ENCODE data around the gene MEOX1. TPM values are rescaled to one million over a fixed set of nuclear protein-coding genes. Genes with fewer than 3 reads are reported as not detected.

MEOX1 gene
- total and polyA plus RNA-seq, 2 of the 13 experiments (the other 11 are each of a cell fraction or from before 2014, with no cell fraction given), result not detected

DNA sequence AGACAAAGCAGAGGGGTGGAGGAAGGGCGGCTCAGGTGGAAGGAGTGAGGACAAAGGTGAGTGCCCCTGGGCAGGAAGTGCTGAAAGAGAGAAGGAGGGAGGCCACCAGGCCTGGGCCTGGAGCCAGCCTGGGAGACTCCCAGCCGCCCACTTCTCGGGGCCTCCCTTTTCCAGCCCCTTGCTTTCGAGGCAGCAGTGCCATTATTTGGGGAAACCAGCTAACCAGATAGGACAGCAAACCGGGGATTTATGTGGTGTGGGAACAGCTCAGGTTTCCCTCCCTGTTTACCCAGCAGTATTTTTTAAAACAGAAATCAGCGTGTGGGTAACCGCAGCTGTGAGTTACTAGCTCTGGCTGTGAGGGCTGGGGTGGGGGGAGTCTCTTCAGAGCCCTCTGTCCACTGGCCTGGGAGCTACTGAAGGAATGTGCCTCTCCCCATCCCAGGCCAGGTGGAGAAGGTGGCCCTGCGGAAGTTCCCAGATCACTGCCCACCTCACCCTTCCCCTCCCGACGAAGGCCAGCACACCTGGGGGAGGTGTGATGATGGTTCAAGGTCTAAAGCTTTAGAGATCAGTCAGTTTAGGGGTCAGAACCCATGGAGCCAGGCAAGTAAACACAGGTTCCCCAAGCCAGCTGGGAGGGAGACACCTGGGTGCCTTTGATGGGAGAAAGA lies 8.4 kb upstream of the MEOX1 start (continued):
- TF ChIP-seq, protein P1, sequence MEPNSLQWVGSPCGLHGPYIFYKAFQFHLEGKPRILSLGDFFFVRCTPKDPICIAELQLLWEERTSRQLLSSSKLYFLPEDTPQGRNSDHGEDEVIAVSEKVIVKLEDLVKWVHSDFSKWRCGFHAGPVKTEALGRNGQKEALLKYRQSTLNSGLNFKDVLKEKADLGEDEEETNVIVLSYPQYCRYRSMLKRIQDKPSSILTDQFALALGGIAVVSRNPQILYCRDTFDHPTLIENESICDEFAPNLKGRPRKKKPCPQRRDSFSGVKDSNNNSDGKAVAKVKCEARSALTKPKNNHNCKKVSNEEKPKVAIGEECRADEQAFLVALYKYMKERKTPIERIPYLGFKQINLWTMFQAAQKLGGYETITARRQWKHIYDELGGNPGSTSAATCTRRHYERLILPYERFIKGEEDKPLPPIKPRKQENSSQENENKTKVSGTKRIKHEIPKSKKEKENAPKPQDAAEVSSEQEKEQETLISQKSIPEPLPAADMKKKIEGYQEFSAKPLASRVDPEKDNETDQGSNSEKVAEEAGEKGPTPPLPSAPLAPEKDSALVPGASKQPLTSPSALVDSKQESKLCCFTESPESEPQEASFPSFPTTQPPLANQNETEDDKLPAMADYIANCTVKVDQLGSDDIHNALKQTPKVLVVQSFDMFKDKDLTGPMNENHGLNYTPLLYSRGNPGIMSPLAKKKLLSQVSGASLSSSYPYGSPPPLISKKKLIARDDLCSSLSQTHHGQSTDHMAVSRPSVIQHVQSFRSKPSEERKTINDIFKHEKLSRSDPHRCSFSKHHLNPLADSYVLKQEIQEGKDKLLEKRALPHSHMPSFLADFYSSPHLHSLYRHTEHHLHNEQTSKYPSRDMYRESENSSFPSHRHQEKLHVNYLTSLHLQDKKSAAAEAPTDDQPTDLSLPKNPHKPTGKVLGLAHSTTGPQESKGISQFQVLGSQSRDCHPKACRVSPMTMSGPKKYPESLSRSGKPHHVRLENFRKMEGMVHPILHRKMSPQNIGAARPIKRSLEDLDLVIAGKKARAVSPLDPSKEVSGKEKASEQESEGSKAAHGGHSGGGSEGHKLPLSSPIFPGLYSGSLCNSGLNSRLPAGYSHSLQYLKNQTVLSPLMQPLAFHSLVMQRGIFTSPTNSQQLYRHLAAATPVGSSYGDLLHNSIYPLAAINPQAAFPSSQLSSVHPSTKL (CRISPR knock-in tag; IDR thresholded peaks at IDR 0.05), result peak; percentile 9; the same call in 1 of the 2 replicates
- TF ChIP-seq ZFX (CRISPR knock-in tag; IDR thresholded peaks at IDR 0.05; ENCODE audit: low read depth) (peak; percentile 76), PRDM4 (CRISPR knock-in tag; IDR thresholded peaks at IDR 0.05; ENCODE audit: borderline replicate concordance) (no peak), ZNF3 (CRISPR knock-in tag; IDR thresholded peaks at IDR 0.05) (no peak), ZBTB40 (IDR thresholded peaks at IDR 0.05) (no peak), ZBTB40 (CRISPR knock-in tag; IDR thresholded peaks at IDR 0.05) (peak; percentile 55), ZNF629 (CRISPR knock-in tag; conservative IDR thresholded peaks at IDR 0.05) (no peak), ZNF234 (CRISPR knock-in tag; conservative IDR thresholded peaks at IDR 0.05) (no peak)
- TF ChIP-seq, protein P2, sequence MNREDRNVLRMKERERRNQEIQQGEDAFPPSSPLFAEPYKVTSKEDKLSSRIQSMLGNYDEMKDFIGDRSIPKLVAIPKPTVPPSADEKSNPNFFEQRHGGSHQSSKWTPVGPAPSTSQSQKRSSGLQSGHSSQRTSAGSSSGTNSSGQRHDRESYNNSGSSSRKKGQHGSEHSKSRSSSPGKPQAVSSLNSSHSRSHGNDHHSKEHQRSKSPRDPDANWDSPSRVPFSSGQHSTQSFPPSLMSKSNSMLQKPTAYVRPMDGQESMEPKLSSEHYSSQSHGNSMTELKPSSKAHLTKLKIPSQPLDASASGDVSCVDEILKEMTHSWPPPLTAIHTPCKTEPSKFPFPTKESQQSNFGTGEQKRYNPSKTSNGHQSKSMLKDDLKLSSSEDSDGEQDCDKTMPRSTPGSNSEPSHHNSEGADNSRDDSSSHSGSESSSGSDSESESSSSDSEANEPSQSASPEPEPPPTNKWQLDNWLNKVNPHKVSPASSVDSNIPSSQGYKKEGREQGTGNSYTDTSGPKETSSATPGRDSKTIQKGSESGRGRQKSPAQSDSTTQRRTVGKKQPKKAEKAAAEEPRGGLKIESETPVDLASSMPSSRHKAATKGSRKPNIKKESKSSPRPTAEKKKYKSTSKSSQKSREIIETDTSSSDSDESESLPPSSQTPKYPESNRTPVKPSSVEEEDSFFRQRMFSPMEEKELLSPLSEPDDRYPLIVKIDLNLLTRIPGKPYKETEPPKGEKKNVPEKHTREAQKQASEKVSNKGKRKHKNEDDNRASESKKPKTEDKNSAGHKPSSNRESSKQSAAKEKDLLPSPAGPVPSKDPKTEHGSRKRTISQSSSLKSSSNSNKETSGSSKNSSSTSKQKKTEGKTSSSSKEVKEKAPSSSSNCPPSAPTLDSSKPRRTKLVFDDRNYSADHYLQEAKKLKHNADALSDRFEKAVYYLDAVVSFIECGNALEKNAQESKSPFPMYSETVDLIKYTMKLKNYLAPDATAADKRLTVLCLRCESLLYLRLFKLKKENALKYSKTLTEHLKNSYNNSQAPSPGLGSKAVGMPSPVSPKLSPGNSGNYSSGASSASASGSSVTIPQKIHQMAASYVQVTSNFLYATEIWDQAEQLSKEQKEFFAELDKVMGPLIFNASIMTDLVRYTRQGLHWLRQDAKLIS (CRISPR knock-in tag; IDR thresholded peaks at IDR 0.05), result no peak
